Fibroblast of villous mesenchyme (primary cell): ENCODE measurements around the gene MRPL16. TPM values are rescaled to one million over a fixed set of nuclear protein-coding genes. Genes with fewer than 3 reads are reported as not detected.

Experiments
- DNase-seq: peaks from one replicate; pipeline ENCODE4 v3.0.0-alpha.2; 2010; ENCODE audit warnings: low read depth
- H3K4me3 ChIP-seq: 2 replicates; pipeline ENCODE4 v1.5.1; 2011; ENCODE audit warnings: low read depth, mild to moderate bottlenecking, low read length
- total RNA-seq: library from RNA; depleted of rRNA; stranded (reverse); fragments of >200 nt; gene quantifications from 2 replicates; pipeline ENCODE4 v1.2.3, GENCODE V29; 2012
- TF ChIP-seq, protein P1 (sequence below): IDR thresholded peaks from 2 replicates; pipeline ENCODE4 v1.5.1; 2012; ENCODE audit warnings: low read depth, mild to moderate bottlenecking, low read length; ENCODE audit not compliant: insufficient read depth

Gene MRPL16
- total RNA-seq, 1 donor = 44.5 TPM

DNA sequence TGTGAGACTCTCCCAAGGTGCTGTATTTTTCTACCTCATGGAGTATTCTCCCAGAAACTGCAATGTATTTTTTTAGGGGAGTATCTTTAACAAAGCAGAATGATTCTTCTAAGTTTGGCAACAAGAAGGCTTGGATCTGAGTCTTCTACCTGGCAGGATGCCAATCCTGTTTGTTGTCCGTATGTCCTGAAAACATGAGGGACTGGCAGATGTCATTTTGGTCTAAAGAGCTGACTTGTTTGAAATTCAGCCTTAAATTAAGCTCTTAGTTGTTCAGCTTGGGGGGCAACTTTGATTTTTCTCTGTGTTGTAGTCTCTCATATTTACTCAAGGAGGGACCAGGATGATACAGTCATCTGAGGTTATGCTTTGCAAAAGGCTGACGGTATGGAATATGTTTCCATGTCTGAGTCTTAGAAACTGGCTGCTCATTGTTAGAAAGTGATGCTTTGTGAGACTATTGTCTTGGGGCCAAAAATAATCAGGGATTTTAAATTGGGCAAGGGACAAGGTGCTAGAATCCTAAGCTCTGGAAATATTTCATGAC lies 9.3 kb downstream of the MRPL16 start:
- no peak overlapping the region for H3K4me3 ChIP-seq
- no peak for DNase-seq
- TF ChIP-seq, protein P1, sequence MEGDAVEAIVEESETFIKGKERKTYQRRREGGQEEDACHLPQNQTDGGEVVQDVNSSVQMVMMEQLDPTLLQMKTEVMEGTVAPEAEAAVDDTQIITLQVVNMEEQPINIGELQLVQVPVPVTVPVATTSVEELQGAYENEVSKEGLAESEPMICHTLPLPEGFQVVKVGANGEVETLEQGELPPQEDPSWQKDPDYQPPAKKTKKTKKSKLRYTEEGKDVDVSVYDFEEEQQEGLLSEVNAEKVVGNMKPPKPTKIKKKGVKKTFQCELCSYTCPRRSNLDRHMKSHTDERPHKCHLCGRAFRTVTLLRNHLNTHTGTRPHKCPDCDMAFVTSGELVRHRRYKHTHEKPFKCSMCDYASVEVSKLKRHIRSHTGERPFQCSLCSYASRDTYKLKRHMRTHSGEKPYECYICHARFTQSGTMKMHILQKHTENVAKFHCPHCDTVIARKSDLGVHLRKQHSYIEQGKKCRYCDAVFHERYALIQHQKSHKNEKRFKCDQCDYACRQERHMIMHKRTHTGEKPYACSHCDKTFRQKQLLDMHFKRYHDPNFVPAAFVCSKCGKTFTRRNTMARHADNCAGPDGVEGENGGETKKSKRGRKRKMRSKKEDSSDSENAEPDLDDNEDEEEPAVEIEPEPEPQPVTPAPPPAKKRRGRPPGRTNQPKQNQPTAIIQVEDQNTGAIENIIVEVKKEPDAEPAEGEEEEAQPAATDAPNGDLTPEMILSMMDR = no peak

- no peak overlapping the region for H3K4me3 ChIP-seq
- TF ChIP-seq, protein P1 = no peak
- DNase-seq = no peak
These were observed 10.1 kb downstream of the MRPL16 start for GRCh38 chr11:59800390-59801025.

DNA sequence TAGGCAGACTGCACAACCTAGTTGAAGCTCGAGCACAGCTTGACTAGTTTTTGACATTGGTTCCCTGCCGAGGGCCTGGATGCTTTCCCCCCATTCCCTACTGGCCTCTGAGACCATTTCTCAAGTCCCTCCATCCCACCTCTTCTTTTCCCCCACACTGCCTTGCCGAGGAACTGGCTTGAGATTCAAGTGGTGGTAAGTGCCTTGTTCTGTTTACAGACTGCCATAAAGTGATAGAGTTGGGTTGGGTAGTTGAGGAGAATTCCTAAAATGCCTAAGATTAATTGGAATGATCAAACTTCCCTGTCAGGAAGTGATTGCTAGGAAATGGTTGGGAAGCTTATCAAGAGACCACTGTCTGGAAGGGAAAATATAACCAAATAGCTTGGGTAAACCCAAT lies 16.2 kb downstream of the MRPL16 start:
- H3K4me3 ChIP-seq = no peak overlapping the region
- no peak for DNase-seq
- TF ChIP-seq, protein P1 = no peak

DNA sequence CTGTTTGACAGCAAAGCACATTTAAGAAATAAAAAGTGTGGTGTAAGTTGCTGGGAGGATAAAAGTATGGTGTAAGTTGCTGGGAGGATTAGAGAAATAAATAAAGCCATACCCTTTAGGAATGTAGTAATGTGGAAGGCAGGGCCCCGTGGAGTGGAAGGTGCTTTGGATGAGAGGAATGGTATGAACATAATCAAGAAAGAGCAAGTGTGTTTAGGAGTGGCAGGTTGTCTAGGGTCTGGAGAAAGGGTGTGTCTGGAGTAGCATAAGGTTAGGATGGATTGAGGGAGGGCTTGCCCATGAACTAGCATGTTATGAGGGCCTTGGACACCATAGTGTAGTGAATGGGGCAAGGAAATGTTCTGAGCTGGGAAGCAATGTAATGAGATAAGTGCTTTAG lies 18.1 kb downstream of the MRPL16 start:
- no peak overlapping the region for H3K4me3 ChIP-seq
- DNase-seq = no peak
- TF ChIP-seq, protein P1 = no peak

- peak; percentile 72 for DNase-seq
- TF ChIP-seq, protein P1 = no peak
- no peak overlapping the region for H3K4me3 ChIP-seq
These were observed 18.9 kb downstream of the MRPL16 start for GRCh38 chr11:59791639-59792038.

DNA sequence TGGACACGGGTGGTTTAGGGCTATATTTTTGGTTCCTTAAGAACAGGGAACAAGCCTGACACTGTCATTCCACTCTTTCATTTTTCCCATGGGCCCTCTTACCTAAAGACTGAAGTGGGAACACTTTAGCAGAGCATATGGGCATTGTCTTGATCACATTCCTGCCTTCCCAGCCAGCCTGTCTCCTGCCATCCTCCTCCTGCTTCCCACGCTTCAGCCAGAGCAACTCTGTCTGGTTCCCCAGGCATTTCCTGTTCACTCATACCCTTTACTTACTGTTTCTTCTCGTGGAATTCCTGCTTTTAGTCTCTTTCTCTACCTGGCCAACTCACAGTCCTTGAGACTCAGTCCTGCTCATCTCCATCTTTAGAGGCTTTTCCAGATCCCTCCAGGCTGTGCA lies 22.8 kb downstream of the MRPL16 start:
- TF ChIP-seq, protein P1 = no peak
- peak; percentile 70 for DNase-seq
- H3K4me3 ChIP-seq = no peak overlapping the region

DNA sequence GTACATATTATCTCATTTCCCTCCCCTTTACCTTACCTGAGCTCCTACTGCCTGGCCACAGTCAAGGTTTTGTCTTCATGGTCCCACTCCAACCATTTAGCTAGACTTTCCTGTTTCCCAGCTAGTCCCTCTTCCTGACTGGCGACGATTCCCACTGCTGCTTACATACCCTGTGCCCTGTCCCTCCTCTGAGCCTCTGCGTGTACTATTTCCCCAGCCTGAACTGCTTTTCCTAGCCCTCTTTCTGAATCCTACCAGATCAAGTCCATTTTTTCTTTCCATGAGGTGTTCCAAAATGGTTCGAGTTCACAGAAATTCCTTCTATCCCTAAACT lies 23.4 kb downstream of the MRPL16 start:
- TF ChIP-seq, protein P1 = no peak
- H3K4me3 ChIP-seq = no peak overlapping the region
- no peak for DNase-seq
